GM20431 (cell line): ENCODE results near the gene ARV1.
"Not testable (repeated sequence)": the region's sequence is repeated elsewhere in the genome, so short reads cannot be mapped to it uniquely, and the experiment has no call there.

Experiments
- in situ Hi-C: fragments of 300-500 bp; cut with MseI, MboI; formaldehyde crosslinking; loops from one replicate; pipeline ENCODE4 v1.15.0; 2020; ENCODE audit warnings: low sequenced_read_pairs; ENCODE audit not compliant: unreplicated experiment

ARV1 gene

GRCh38 chr1:231013391-231014015 lies 34.6 kb downstream of the ARV1 start:
- in situ Hi-C loops = no loop called here

- in situ Hi-C loops = no loop called here
These were observed 37.3 kb downstream of the ARV1 start for GRCh38 chr1:231016234-231016633.

GRCh38 chr1:231016966-231017365 lies 38.1 kb downstream of the ARV1 start:
- in situ Hi-C loops = no loop called here

- in situ Hi-C loops = no loop called here
These were observed 40.8 kb downstream of the ARV1 start for GRCh38 chr1:231019711-231020110.

GRCh38 chr1:231020139-231020601 lies 41.3 kb downstream of the ARV1 start:
- in situ Hi-C loops = no loop called here

- in situ Hi-C loops = no loop called here
These were observed 41.9 kb downstream of the ARV1 start for GRCh38 chr1:231020816-231021215.

- in situ Hi-C loops = no loop called here
These were observed 42.7 kb downstream of the ARV1 start for GRCh38 chr1:231021540-231022031.

- in situ Hi-C loops = not testable (repeated sequence)
These were observed 43.6 kb downstream of the ARV1 start for GRCh38 chr1:231022543-231022942.

GRCh38 chr1:231023150-231023549 lies 44.3 kb downstream of the ARV1 start:
- in situ Hi-C loops = no loop called here

- in situ Hi-C loops = no loop called here
These were observed 47.7 kb downstream of the ARV1 start for GRCh38 chr1:231026576-231026975.

- in situ Hi-C loops = no loop called here
These were observed 48.4 kb downstream of the ARV1 start for GRCh38 chr1:231027136-231027925.

GRCh38 chr1:231027971-231028370 lies 49.1 kb downstream of the ARV1 start:
- in situ Hi-C loops = no loop called here

GRCh38 chr1:231028682-231029081 lies 49.8 kb downstream of the ARV1 start:
- in situ Hi-C loops = no loop called here

GRCh38 chr1:231029247-231029646 lies 50.4 kb downstream of the ARV1 start:
- in situ Hi-C loops = not testable (repeated sequence)

GRCh38 chr1:231029841-231030240 lies 50.9 kb downstream of the ARV1 start:
- in situ Hi-C loops = no loop called here

GRCh38 chr1:231032963-231033362 lies 54.1 kb downstream of the ARV1 start:
- in situ Hi-C loops = no loop called here

GRCh38 chr1:231035799-231036198 lies 56.9 kb downstream of the ARV1 start:
- in situ Hi-C loops = no loop called here

GRCh38 chr1:231036416-231036815 lies 57.5 kb downstream of the ARV1 start:
- in situ Hi-C loops = no loop called here

GRCh38 chr1:231037585-231038517 lies 59.0 kb downstream of the ARV1 start:
- in situ Hi-C loops = no loop called here
